ENCODE measurements around the gene SLC22A4.

SLC22A4 gene

GRCh38 chr5:132253452-132254320 lies 40.5 kb upstream of the SLC22A4 start:
- no peak for DNase-seq (ENCODE audit: extremely low read depth, low read depth)
- TF ChIP-seq CTCF (IDR thresholded peaks at IDR 0.05; ENCODE audit: low read depth, low read length) = no peak

- no peak for DNase-seq (ENCODE audit: extremely low read depth, low read depth)
- TF ChIP-seq CTCF (IDR thresholded peaks at IDR 0.05; ENCODE audit: low read depth, low read length) = no peak
Measured at GRCh38 chr5:132254321-132254977, 39.7 kb upstream of the SLC22A4 start.

GRCh38 chr5:132256086-132256782 lies 38.0 kb upstream of the SLC22A4 start:
- no peak for DNase-seq (ENCODE audit: extremely low read depth, low read depth)
- TF ChIP-seq CTCF (IDR thresholded peaks at IDR 0.05; ENCODE audit: low read depth, low read length) = no peak

GRCh38 chr5:132256783-132257130 lies 37.4 kb upstream of the SLC22A4 start:
- no peak for DNase-seq (ENCODE audit: extremely low read depth, low read depth)
- no peak for TF ChIP-seq CTCF (IDR thresholded peaks at IDR 0.05; ENCODE audit: low read depth, low read length)

GRCh38 chr5:132257131-132258101 lies 36.8 kb upstream of the SLC22A4 start, which contains the start of gene PDLIM4:
TSS of gene PDLIM4 (plus strand) at chr5:132257696. CDS start at chr5:132257735, 39 bp downstream.
- no peak for TF ChIP-seq CTCF (IDR thresholded peaks at IDR 0.05; ENCODE audit: low read depth, low read length)
- DNase-seq (ENCODE audit: extremely low read depth, low read depth) = no peak

- no peak for TF ChIP-seq CTCF (IDR thresholded peaks at IDR 0.05; ENCODE audit: low read depth, low read length)
- DNase-seq (ENCODE audit: extremely low read depth, low read depth) = no peak
Measured at GRCh38 chr5:132258102-132259068, 35.8 kb upstream of the SLC22A4 start.

All from AG09319 (cell line).